H7 (cell line): ENCODE results near the gene SPATA18. TPM values are rescaled to one million over a fixed set of nuclear protein-coding genes. Genes with fewer than 3 reads are reported as not detected.

Experiments
- DNase-seq: peaks from one replicate; pipeline ENCODE4 v3.0.0; 2012
- H3K27me3 ChIP-seq: 2 replicates; pipeline ENCODE4 v1.6.0; 2011; ENCODE audit warnings: mild to moderate bottlenecking, low read length; ENCODE audit not compliant: control insufficient read depth, insufficient read depth
- H3K36me3 ChIP-seq: replicated peaks from 2 replicates; pipeline ENCODE4 v1.5.1; 2011; ENCODE audit warnings: low read length; ENCODE audit not compliant: control insufficient read depth, insufficient read depth
- H3K4me3 ChIP-seq: 2 replicates; pipeline ENCODE4 v1.5.1; 2011; ENCODE audit warnings: low read depth, mild to moderate bottlenecking, control low read depth, low read length, moderate library complexity; ENCODE audit not compliant: insufficient read depth
- total RNA-seq: library from RNA; depleted of rRNA; stranded (reverse); fragments of >200 nt; shearing (Covaris generic); gene quantifications from 2 replicates; pipeline ENCODE4 v1.2.3, GENCODE V29; 2014; rRNA removed

The SPATA18 gene, protein sequence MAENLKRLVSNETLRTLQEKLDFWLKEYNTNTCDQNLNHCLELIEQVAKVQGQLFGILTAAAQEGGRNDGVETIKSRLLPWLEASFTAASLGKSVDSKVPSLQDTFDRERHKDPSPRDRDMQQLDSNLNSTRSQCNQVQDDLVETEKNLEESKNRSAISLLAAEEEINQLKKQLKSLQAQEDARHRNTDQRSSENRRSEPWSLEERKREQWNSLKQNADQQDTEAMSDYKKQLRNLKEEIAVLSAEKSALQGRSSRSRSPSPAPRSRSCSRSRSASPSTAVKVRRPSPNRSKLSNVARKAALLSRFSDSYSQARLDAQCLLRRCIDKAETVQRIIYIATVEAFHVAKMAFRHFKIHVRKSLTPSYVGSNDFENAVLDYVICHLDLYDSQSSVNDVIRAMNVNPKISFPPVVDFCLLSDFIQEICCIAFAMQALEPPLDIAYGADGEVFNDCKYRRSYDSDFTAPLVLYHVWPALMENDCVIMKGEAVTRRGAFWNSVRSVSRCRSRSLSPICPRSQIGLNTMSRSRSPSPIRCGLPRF
- 0.10 and 0.26 TPM in 2 replicates for total RNA-seq

DNA sequence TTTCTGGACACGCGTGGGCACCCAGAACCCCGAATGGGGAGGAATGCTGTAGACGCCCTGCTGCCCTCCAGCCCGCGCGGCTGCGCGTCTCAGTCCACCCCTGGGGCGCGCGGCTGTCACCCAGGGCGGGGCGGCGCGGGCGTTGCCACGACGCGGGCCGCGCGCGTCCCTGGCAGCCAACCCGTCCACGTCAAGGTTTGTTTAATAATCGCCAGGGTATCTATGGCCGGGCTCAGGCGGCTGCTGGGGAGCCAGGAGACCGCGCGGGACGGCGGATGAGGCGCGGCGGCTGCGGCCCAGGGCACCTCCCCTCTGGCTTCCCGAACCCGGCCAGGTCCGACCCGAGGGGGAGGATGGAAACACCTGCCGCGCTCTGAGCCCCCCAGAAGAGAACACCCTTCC is at the start of gene SPATA18:
Gene SPATA18 (plus strand): TSS at position 92 of the 402 bp plus-strand sequence. CDS start 401 bp downstream, outside the sequence.
- H3K27me3 ChIP-seq: peaks cover 12% of the 10 kb centered on the region
- no peaks in the 10 kb centered on the region for H3K36me3 ChIP-seq
- peak within 1 kb of the TSS; percentile 40 for H3K4me3 ChIP-seq
- peak; percentile 72 for DNase-seq

DNA sequence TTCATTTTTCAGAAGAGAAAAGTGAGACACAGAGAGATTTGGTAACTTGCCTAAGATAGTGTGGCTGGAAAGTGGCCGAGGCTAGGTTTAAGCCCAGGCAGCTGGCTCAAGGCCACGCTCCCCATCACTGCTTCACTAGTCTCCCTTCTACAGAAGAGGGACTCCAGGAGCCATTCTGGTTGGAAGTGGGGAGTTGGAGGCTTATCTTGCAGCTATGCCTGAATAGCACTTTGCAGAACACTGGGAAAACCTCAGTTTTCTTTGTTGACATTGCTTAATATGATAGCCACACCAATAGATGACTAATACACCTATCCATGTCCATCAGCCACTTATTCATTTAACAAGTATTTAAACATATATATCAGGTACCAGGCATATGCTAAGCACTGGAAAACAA is 49.5 kb upstream of the SPATA18 start:
- Histone ChIP-seq H3K4me3 (no peak overlapping the region), H3K27me3 (no peaks in the 10 kb centered on the region), H3K36me3 (no peaks in the 10 kb centered on the region)
- DNase-seq: no peak

DNA sequence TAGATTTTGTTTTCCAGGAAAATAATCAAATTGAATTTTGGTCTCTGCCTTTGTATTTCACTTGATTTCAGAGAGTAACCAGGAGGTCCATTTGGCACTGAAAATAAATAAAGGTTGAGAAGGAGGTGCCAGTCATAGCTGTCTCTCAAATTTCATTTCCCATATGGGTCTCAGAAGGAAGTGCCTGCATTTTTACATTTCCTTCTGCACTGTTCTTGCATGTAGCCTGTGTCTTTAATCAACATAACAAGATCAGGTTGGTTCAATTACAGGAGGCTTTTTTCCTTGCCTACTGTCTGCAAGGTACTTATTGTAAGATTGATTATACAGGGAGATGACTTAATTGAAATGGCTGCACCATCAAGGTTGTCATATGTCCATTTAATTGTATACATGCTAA is 46.7 kb upstream of the SPATA18 start:
- no peak overlapping the region for H3K4me3 ChIP-seq

DNA sequence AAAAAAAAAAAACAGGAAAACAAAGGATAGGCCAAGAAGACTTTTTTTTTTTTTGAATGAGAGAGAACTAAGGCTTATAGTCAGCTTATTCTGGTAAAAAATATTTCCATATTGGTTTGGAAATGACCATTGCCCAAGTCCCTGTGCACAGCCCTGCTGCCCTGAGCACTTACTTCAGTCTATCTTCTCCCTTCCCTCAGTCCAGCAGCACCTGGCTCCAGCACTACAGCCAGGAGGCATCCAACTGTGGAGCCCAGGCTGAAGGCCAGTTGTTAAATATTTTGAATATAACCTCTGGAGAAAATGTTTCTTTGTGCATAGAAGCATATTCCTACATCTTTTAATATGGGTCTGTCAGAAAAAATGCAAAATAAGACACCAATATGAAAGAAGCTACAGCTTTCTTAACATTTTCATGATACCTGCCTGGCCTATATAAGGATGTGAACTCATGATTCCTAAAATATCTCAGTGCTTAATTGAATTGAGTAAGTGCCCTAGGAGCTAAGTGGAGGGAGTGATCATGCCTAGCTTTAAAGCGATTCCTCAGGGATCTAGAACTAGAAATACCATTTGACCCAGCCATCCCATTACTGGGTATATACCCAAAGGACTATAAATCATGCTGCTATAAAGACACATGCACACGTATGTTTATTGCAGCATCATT is 45.4 kb upstream of the SPATA18 start:
- no peak overlapping the region for H3K4me3 ChIP-seq
- no peaks in the 10 kb centered on the region for H3K36me3 ChIP-seq
- H3K27me3 ChIP-seq: no peaks in the 10 kb centered on the region
- DNase-seq: no peak

More for the DNA sequence above, 46.7 kb upstream of the SPATA18 start:
- DNase-seq: no peak
- Histone ChIP-seq H3K36me3 (no peaks in the 10 kb centered on the region), H3K27me3 (no peaks in the 10 kb centered on the region)

DNA sequence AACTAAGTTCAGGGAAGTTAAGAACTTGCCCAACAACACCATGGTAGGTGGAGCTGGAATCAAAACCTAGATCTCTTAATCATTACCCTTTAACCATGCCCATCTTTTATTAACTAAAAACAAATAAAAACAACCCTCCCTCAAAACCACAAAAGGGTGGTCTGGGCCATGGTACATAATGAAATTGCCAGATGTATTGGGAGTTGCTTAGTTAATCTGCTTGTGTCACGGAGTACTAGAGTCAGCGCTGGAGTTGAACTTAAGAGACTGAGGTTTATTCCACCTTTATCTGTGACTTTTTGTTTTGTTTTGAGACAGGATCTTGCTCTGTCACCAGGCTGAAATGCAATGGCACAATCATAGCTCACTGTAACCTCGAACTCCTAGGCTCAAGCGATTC is 44.2 kb upstream of the SPATA18 start:
- no peak overlapping the region for H3K4me3 ChIP-seq
- no peak for DNase-seq
- H3K36me3 ChIP-seq: no peaks in the 10 kb centered on the region
- H3K27me3 ChIP-seq: no peaks in the 10 kb centered on the region

DNA sequence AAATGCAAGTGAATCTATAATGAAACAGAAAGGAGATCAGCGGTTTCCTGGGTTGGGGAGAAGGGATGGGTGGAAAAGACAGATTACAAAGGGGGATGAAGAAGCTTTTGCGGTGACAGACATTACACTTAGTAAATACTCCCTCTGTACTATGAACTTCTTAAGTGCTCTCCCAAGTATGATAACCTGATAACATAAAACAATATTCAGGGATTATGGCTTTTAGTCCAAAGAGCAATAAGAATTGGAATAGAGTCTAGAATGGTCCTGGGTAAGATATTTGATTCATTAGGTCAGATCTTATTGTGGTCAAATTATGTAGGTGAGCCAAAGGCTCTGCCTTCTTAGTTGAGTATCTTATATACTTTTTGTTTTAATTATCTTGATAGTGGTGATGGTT is 40.1 kb upstream of the SPATA18 start:
- Histone ChIP-seq H3K36me3 (no peaks in the 10 kb centered on the region), H3K4me3 (no peak overlapping the region), H3K27me3 (no peaks in the 10 kb centered on the region)
- DNase-seq: no peak

DNA sequence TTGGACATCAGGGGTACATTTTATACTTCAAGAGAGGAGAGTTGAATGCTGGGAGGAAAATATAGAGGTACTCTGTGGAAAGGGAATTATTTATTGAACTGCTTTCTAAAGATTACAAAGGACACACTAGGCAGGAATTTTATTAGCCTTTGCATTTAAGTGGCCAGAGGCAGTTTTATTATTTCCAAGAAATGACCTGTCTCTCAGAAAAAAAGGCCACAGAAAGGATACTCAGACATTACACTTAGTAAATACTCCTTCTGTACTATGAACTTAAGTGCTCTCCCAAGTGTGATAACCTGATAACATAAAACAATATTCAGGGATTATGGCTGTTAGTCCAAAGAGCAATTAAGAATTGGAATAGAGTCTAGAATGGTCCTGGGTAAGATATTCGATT is 38.5 kb upstream of the SPATA18 start:
- DNase-seq: no peak
- no peaks in the 10 kb centered on the region for H3K27me3 ChIP-seq
- H3K36me3 ChIP-seq: no peaks in the 10 kb centered on the region
- H3K4me3 ChIP-seq: no peak overlapping the region

DNA sequence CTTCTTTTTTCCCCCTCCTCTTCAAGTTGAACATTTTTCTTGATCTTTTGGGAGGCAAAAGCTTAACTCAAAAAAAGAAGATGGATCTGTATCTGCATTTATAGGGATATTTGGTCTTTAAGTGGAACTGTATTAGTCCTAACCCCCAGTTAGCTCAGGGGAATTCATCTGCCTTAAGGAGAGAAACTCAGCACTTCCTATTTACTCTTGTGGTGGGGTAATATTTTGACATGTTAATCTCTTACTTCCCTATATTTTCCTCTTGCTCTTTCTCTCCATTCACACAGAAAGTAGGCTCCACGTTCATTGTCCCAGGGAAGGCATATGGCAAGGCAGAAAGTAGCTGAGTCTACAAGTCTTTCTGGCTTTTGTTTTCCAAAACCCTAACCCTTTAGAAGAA is 36.2 kb upstream of the SPATA18 start:
- no peaks in the 10 kb centered on the region for H3K36me3 ChIP-seq
- no peak overlapping the region for H3K4me3 ChIP-seq
- H3K27me3 ChIP-seq: no peaks in the 10 kb centered on the region
- DNase-seq: no peak

DNA sequence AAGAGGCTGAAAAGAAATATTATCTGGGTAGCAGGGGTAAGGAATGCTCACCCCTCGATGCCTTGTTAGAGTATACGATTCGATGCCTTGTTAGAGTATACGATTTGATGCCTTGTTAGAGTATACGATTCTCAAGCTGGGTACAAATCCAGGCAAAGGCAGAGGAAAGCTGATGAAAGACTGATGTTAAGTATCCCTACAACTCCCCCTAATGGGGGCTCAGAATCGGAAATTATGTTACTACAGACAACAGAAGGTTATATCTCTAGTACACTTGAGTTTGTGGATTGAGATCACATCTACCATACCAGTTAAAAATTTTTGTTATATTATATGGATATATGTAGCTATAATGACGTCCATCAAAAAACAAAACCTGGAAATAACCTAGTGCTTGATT is 35.7 kb upstream of the SPATA18 start:
- Histone ChIP-seq H3K4me3 (no peak overlapping the region), H3K27me3 (no peaks in the 10 kb centered on the region), H3K36me3 (no peaks in the 10 kb centered on the region)
- peak; percentile 32 for DNase-seq

DNA sequence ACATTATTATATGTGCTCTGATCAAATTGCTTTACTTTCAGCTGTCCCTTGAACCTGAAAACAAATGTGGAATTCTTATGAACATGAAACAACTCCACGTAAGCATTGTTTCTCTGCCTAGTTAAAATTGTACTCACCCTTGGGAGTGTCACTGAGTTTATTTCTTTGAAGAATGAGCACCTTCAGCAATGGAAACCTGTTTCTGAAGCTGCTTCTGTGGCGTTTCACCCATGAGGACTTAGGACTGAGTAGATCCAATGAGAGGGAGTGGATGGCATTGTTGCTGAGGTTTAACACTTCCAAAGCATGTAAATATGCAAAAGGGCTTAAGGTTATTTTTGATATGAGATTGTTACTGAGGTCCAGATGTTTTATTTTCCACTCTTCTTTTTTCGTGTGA is 34.1 kb upstream of the SPATA18 start:
- Histone ChIP-seq H3K36me3 (no peaks in the 10 kb centered on the region), H3K4me3 (no peak overlapping the region), H3K27me3 (no peaks in the 10 kb centered on the region)
- DNase-seq: no peak

DNA sequence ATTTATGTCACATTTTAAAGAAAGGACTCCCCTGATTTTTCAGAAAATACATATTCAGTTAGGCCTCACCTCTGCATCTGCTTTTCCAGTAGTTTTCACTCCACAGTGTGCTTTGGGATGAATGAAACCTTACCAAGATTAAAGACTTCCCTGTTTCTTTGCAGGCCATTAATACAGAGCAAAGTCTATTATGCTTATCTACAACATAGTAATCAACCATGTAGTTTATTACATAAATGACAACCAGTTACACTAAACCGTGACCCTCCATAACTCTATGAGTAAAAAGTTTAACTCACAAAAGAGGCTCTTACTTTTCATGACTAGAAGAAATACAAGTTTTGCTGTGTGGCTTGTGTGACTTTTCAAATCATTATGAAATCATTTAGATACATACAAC is 33.3 kb upstream of the SPATA18 start:
- Histone ChIP-seq H3K27me3 (no peaks in the 10 kb centered on the region), H3K4me3 (no peak overlapping the region), H3K36me3 (no peaks in the 10 kb centered on the region)
- no peak for DNase-seq

DNA sequence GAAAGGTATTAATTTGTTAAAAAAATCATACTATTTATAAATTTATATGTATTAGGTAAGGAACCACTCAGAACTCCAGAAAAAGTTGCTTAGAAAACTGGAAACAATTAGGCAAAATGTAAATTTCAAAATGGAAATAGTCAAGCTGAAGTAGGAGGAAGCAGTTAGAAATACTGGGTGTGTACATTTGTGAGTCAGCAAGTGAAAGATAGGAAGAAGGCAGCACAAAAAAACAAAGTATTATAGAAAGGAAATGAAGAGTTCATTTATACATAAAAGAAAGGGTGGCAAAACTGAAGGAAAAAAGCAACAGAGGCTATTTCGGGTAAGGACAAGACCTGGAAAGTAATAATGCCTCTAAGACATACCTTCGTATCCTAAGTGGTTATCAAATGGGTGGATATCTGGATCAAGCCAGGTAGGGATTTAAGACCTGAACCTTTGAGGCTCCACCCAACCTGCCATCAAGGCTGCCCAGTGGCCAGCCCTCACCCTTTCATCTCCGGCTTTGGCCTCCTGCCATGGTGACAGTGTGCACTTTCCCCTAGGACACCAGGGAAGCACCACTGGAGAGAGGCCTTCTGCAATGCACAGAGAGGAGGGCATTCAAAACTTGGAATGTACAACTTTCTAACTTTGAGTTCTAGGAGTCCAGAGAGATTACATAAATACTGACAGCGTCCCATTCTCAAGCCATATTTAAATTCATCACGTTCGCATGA is 31.0 kb upstream of the SPATA18 start, which contains the start of gene LRRC66:
Gene LRRC66 (minus strand): TSS at position 428 of the 722 bp plus-strand sequence. CDS start 2,750 bp downstream, outside the sequence.
- Histone ChIP-seq H3K27me3 (no peaks in the 10 kb centered on the region), H3K36me3 (0 out of 2 replicates have a peak, but pooled peaks cover 1% of the 10 kb centered on the region), H3K4me3 (no peak within 1 kb of the TSS)
- no peak for DNase-seq

DNA sequence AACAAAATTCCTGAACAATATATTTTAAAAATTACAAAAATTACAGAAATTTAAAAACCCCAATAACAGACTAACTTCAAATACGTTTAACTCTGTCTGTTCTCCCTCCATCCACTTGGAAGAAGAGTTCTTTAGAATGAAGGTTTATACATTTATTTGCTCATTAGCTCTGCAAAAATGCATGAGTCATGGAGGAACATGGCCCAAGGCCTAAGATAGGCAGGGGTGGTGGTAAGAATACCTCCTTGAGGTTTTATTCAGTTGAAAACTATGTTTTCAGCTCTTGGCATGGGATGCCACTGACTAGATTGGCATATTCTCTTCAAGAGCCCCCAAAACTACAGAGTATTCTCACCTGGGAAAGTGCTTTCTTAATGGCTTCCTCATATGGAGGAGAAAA is 22.1 kb upstream of the SPATA18 start:
- H3K36me3 ChIP-seq: peaks cover 3% of the 10 kb centered on the region
- H3K4me3 ChIP-seq: no peak overlapping the region
- no peaks in the 10 kb centered on the region for H3K27me3 ChIP-seq
- no peak for DNase-seq

DNA sequence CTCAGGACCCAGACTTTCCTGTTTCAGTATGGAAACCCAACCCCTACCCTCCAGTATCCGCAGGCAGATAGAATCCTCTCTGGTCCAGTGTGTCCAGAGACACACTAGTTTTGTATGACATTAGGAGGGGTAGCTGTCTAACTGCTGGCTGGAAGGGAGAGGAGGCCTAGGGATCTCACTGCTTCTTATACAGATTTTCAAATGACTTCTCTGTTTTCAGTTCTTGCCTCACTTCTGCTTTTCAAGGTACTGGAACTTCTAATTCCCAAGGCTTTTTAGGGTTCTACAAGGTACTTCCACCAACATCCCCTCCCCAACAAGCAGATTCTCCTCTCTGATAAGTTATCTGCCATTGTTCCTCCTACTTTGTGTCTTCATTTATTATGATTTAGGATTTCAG is 19.1 kb upstream of the SPATA18 start:
- Histone ChIP-seq H3K4me3 (no peak overlapping the region), H3K27me3 (no peaks in the 10 kb centered on the region), H3K36me3 (peaks cover 3% of the 10 kb centered on the region)
- no peak for DNase-seq
